ENCODE measurements around the gene LIN9. TPM values are rescaled to one million over a fixed set of nuclear protein-coding genes. Genes with fewer than 3 reads are reported as not detected.
A peak's percentile ranks its signal among the peaks of the same experiment; 100 is the strongest.

Gene LIN9
- total RNA-seq, 2 experiments from 2014 or later, result 10.2 to 11.3 TPM

GRCh38 chr1:226308166-226308722, 720 bp downstream of the LIN9 start:
- no peak for TF ChIP-seq CTCF (IDR thresholded peaks at IDR 0.05)
- ChIA-PET POLR2A (interaction anchor here (0.5 to 3.0 kb wide), 4 partner anchors 8 to 185 kb away, joined by 3 to 16 read pairs (median 7); partner anchors contain the start of gene PARP1), CTCF (interaction anchor here (0.8 to 3.7 kb wide), 6 partner anchors 11 to 185 kb away, joined by 3 to 38 read pairs (median 4); no protein-coding TSS in a partner anchor)
- intact Hi-C loops (cut with micrococcal nuclease), result no loop called here
- H3K27me3 Mint-ChIP-seq, result peaks cover 14% of the 10 kb centered on the region
- DNase-seq (peak; percentile 46), ATAC-seq (peak; percentile 4)
- H3K9me3 Mint-ChIP-seq, result no peaks in the 10 kb centered on the region
- peaks cover 22% of the 10 kb centered on the region for H3K4me1 Mint-ChIP-seq (ENCODE audit: low read depth)
- H3K27ac Mint-ChIP-seq, result peak overlapping the region; percentile 83
- peaks cover under 1% of the 10 kb centered on the region for H3K36me3 Mint-ChIP-seq (ENCODE audit: low read depth)
- peak overlapping the region; percentile 88 for H3K4me3 Mint-ChIP-seq

GRCh38 chr1:226306425-226306824, 2.5 kb downstream of the LIN9 start:
- Mint-ChIP-seq H3K4me3 (no peak overlapping the region), H3K9me3 (no peaks in the 10 kb centered on the region), H3K36me3 (ENCODE audit: low read depth) (peaks cover 4% of the 10 kb centered on the region), H3K4me1 (ENCODE audit: low read depth) (peaks cover 28% of the 10 kb centered on the region), H3K27me3 (peaks cover 14% of the 10 kb centered on the region), H3K27ac (no peak overlapping the region)
- intact Hi-C loops (cut with micrococcal nuclease), result no loop called here
- TF ChIP-seq CTCF (IDR thresholded peaks at IDR 0.05), result no peak
- ChIA-PET CTCF (interaction anchor here (0.7 to 2.2 kb wide), 5 partner anchors 9 to 181 kb away, joined by 3 to 13 read pairs (median 4); partner anchors contain the start of gene PARP1), POLR2A (interaction anchor here (1.7 to 1.8 kb wide), 2 partner anchors 8 to 101 kb away, joined by 6 to 7 read pairs; partner anchors contain the start of gene PARP1)
- DNase-seq (no peak), ATAC-seq (no peak)

- Mint-ChIP-seq H3K27ac (no peak overlapping the region), H3K4me3 (no peak overlapping the region), H3K36me3 (ENCODE audit: low read depth) (peaks cover 4% of the 10 kb centered on the region), H3K27me3 (peaks cover 4% of the 10 kb centered on the region), H3K4me1 (ENCODE audit: low read depth) (peaks cover 22% of the 10 kb centered on the region), H3K9me3 (no peaks in the 10 kb centered on the region)
- POLR2A ChIA-PET, result interaction anchor here (0.6 kb wide), 1 partner anchor 1777 kb away, joined by 3 read pairs; the partner anchor contains the start of gene ARF1
- ATAC-seq (no peak), DNase-seq (no peak)
- CTCF ChIA-PET, result interaction anchor here (0.6 to 4.8 kb wide), 3 partner anchors 27 to 180 kb away, joined by 3 to 22 read pairs (median 3); partner anchors contain the start of gene PARP1
- no peak for TF ChIP-seq CTCF (IDR thresholded peaks at IDR 0.05)
- intact Hi-C loops (cut with micrococcal nuclease), result no loop called here
Observed at GRCh38 chr1:226305184-226305583, 3.8 kb downstream of the LIN9 start.

GRCh38 chr1:226304291-226304955, 4.5 kb downstream of the LIN9 start:
- POLR2A ChIA-PET, result no interaction called here
- DNase-seq (no peak), ATAC-seq (no peak)
- Mint-ChIP-seq H3K27ac (no peak overlapping the region), H3K9me3 (no peaks in the 10 kb centered on the region), H3K4me1 (ENCODE audit: low read depth) (peaks cover 15% of the 10 kb centered on the region), H3K4me3 (no peak overlapping the region), H3K27me3 (no peaks in the 10 kb centered on the region), H3K36me3 (ENCODE audit: low read depth) (peaks cover 4% of the 10 kb centered on the region)
- TF ChIP-seq CTCF (IDR thresholded peaks at IDR 0.05), result no peak
- intact Hi-C loops (cut with micrococcal nuclease), result no loop called here
- CTCF ChIA-PET, result interaction anchor here (1.1 to 4.8 kb wide), 3 partner anchors 28 to 179 kb away, joined by 3 to 22 read pairs (median 3); no protein-coding TSS in a partner anchor

- Mint-ChIP-seq H3K9me3 (no peaks in the 10 kb centered on the region), H3K36me3 (ENCODE audit: low read depth) (peaks cover 10% of the 10 kb centered on the region), H3K4me3 (no peak overlapping the region), H3K4me1 (ENCODE audit: low read depth) (peaks cover 13% of the 10 kb centered on the region), H3K27ac (no peak overlapping the region), H3K27me3 (no peaks in the 10 kb centered on the region)
- no peak for ATAC-seq
- no peak for DNase-seq
- no peak for TF ChIP-seq CTCF (IDR thresholded peaks at IDR 0.05)
- ChIA-PET POLR2A (interaction anchor here (0.6 kb wide), 1 partner anchor 174 kb away, joined by 3 read pairs; no protein-coding TSS in a partner anchor), CTCF (interaction anchor here (1.6 to 4.8 kb wide), 2 partner anchors 30 to 32 kb away, joined by 3 to 22 read pairs; no protein-coding TSS in a partner anchor)
- intact Hi-C loops (cut with micrococcal nuclease), result no loop called here
Observed at GRCh38 chr1:226302731-226303130, 6.2 kb downstream of the LIN9 start.

Measured in activated CD8-positive, alpha-beta T cell treated with anti-CD3 and anti-CD28 coated beads for 36 hours (primary cell).